Mesendoderm (in vitro differentiated cells): ENCODE measurements around the gene CD84.

Source experiments
- DNase-seq: peaks from one replicate; pipeline ENCODE4 v3.0.0; 2013
- H2AK5ac ChIP-seq: 2 replicates; pipeline ENCODE4 v1.6.1; 2013; ENCODE audit warnings: low read length, inconsistent platforms
- H2BK120ac ChIP-seq: 2 replicates; pipeline ENCODE4 v1.6.1; 2013; ENCODE audit warnings: low read depth, mild to moderate bottlenecking, low read length, moderate library complexity, mixed read lengths
- H2BK15ac ChIP-seq: replicated peaks from 2 replicates; pipeline ENCODE4 v1.6.1; 2013; ENCODE audit warnings: low read depth, mild to moderate bottlenecking, moderate library complexity
- H2BK5ac ChIP-seq: 2 replicates; pipeline ENCODE4 v1.6.1; 2013; ENCODE audit warnings: low read length, inconsistent platforms
- H3K18ac ChIP-seq: 2 replicates; pipeline ENCODE4 v1.6.1; 2013; ENCODE audit warnings: mild to moderate bottlenecking, low read length, mixed read lengths
- H3K23ac ChIP-seq: one replicate; pipeline ENCODE4 v1.6.1; 2013; ENCODE audit warnings: low read length
- H3K27ac ChIP-seq: 2 replicates; pipeline ENCODE4 v1.5.1; 2013; ENCODE audit warnings: low read depth, mild to moderate bottlenecking, inconsistent platforms, low read length, moderate library complexity
- H3K27me3 ChIP-seq: 2 replicates; pipeline ENCODE4 v1.6.1; 2013; ENCODE audit warnings: low read length, control low read depth, mild to moderate bottlenecking, inconsistent platforms; ENCODE audit not compliant: insufficient read depth, poor library complexity
- H3K36me3 ChIP-seq: 2 replicates; pipeline ENCODE4 v1.6.1; 2013; ENCODE audit warnings: low read length, inconsistent platforms; ENCODE audit not compliant: control insufficient read depth, insufficient read depth
- H3K4ac ChIP-seq: one replicate; pipeline ENCODE4 v1.6.1; 2013; ENCODE audit warnings: low read depth, mild to moderate bottlenecking, low read length, moderate library complexity
- H3K4me1 ChIP-seq: 2 replicates; pipeline ENCODE4 v1.6.1; 2013; ENCODE audit warnings: low read depth, low read length, inconsistent platforms; ENCODE audit not compliant: control insufficient read depth
- H3K4me2 ChIP-seq: 2 replicates; pipeline ENCODE4 v1.6.1; 2013; ENCODE audit warnings: low read length
- H3K4me3 ChIP-seq: 2 replicates; pipeline ENCODE4 v1.5.1; 2013; ENCODE audit warnings: mild to moderate bottlenecking, low read length
- H3K56ac ChIP-seq: one replicate; pipeline ENCODE4 v1.6.1; 2013; ENCODE audit warnings: low read length
- H3K79me1 ChIP-seq: 2 replicates; pipeline ENCODE4 v1.6.1; 2013; ENCODE audit warnings: low read length, inconsistent platforms
- H3K79me2 ChIP-seq: 2 replicates; pipeline ENCODE4 v1.6.1; 2013; ENCODE audit warnings: mild to moderate bottlenecking, low read length; ENCODE audit not compliant: control insufficient read depth, insufficient read depth
- H3K9ac ChIP-seq: 2 replicates; pipeline ENCODE4 v1.6.1; 2013; ENCODE audit warnings: low read length, inconsistent platforms
- H4K5ac ChIP-seq: one replicate; pipeline ENCODE4 v1.6.1; 2013; ENCODE audit warnings: low read length
- H4K8ac ChIP-seq: one replicate; pipeline ENCODE4 v1.6.1; 2013; ENCODE audit warnings: low read depth, mild to moderate bottlenecking, control low read depth, low read length, moderate library complexity
- WGBS: extraction: QIAGEN DNeasy Blood & Tissue Kit; methylation state at CpG from one replicate; pipeline ENCODE4 v1.1.7; 2013; ENCODE audit warnings: low lambda C conversion rate, missing lambda C conversion rate; ENCODE audit not compliant: insufficient coverage; ENCODE audit errors: extremely low coverage; 5-methylcytosine and 5-hydroxymethylcytosine counted together

CD84 gene

DNA sequence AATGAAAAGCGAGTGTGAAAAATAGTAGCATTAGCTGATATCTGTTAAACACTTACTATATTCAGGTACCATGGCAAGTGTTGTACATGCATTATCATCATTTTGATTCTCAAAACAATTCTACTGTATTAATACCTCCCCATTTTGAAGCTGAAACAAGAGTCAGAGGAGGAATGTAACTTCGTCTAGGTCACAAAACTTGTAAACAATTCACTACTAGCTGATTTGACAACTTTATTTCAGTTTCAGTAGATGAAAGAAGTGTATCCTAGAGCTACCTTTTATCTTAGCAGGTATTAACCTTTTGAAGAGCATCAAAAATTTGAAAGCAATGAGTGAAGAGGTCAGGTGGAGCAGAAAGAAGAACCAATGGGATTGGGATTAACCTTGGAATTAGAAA lies 1.6 kb downstream of the CD84 start:
- Histone ChIP-seq H3K4me3 (no peak overlapping the region), H3K79me1 (no peaks in the 10 kb centered on the region), H3K27me3 (no peaks in the 10 kb centered on the region), H3K56ac (no peak overlapping the region), H2BK120ac (no peak overlapping the region), H3K79me2 (no peaks in the 10 kb centered on the region), H3K23ac (no peak overlapping the region), H3K18ac (no peak overlapping the region), H3K4ac (no peak overlapping the region), H4K8ac (no peak overlapping the region), H2BK15ac (no peak overlapping the region), H2AK5ac (no peak overlapping the region), H4K5ac (no peak overlapping the region), H2BK5ac (no peak overlapping the region), H3K27ac (no peak overlapping the region), H3K9ac (no peak overlapping the region), H3K36me3 (no peaks in the 10 kb centered on the region), H3K4me1 (no peaks in the 10 kb centered on the region), H3K4me2 (no peak overlapping the region)
- WGBS, result no CpG with 5 or more reads among the region's 2 CpGs
- DNase-seq, result no peak

DNA sequence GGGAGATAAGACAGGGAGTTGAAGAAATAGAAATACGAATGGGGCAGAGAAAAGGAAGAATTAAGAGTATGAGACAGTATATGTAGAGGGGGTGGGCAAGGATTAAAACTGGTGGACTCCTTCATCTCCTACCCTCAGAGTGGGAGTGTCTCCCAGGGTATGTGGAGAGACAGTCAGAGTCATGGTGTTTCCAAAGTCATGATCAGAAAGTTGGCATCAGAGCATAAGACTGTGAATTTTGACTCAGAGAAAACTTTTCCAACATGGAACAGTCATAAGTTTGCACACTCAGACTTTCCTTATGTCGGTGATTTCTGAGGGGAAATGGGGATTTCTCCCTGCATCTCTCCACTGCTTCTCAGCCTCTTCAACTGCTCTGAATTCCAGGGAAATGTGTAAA lies 2.4 kb downstream of the CD84 start:
- Histone ChIP-seq H3K27me3 (no peaks in the 10 kb centered on the region), H3K4me1 (no peaks in the 10 kb centered on the region), H3K23ac (no peak overlapping the region), H3K79me1 (no peaks in the 10 kb centered on the region), H2BK5ac (no peak overlapping the region), H3K27ac (no peak overlapping the region), H4K5ac (no peak overlapping the region), H2BK120ac (no peak overlapping the region), H3K4me2 (no peak overlapping the region), H2AK5ac (no peak overlapping the region), H2BK15ac (no peak overlapping the region), H3K56ac (no peak overlapping the region), H3K4ac (no peak overlapping the region), H3K9ac (no peak overlapping the region), H4K8ac (no peak overlapping the region), H3K79me2 (no peaks in the 10 kb centered on the region), H3K4me3 (no peak overlapping the region), H3K18ac (no peak overlapping the region), H3K36me3 (no peaks in the 10 kb centered on the region)
- no peak for DNase-seq
- no CpG with 5 or more reads among the region's 2 CpGs for WGBS

DNA sequence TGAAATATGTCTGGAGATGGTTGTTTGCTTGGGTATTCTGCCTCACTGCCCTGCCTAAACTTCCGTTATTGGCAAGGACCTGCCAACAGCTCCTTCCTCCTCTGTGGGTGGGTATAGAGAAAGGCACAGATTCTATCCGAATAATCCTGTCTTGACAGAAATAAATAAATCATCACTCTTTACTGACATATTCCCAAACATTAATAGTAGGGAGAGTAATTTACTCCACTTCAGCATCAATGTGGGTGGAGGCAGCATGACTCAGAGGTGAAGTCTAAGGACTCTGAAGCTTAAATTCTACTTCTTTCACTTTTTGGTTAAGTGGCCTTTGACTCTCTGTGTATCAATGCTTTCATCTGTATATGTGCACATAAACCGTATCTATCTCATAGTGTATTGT lies 2.9 kb downstream of the CD84 start:
- no peak overlapping the region for H2AK5ac ChIP-seq
- no peaks in the 10 kb centered on the region for H3K79me1 ChIP-seq
- H3K36me3 ChIP-seq, result no peaks in the 10 kb centered on the region
- H3K4me2 ChIP-seq, result no peak overlapping the region
- no peak overlapping the region for H2BK15ac ChIP-seq
- H3K27me3 ChIP-seq, result no peaks in the 10 kb centered on the region
- no peak overlapping the region for H2BK5ac ChIP-seq
- no peak overlapping the region for H3K23ac ChIP-seq
- H3K18ac ChIP-seq, result no peak overlapping the region
- no peaks in the 10 kb centered on the region for H3K79me2 ChIP-seq
- DNase-seq, result no peak
- WGBS, result no CpG with 5 or more reads among the region's 3 CpGs
- no peak overlapping the region for H3K56ac ChIP-seq
- no peak overlapping the region for H3K4me3 ChIP-seq
- H2BK120ac ChIP-seq, result no peak overlapping the region
- H3K27ac ChIP-seq, result no peak overlapping the region
- no peak overlapping the region for H3K9ac ChIP-seq
- H4K8ac ChIP-seq, result no peak overlapping the region
- H4K5ac ChIP-seq, result no peak overlapping the region
- no peak overlapping the region for H3K4ac ChIP-seq
- H3K4me1 ChIP-seq, result no peaks in the 10 kb centered on the region

DNA sequence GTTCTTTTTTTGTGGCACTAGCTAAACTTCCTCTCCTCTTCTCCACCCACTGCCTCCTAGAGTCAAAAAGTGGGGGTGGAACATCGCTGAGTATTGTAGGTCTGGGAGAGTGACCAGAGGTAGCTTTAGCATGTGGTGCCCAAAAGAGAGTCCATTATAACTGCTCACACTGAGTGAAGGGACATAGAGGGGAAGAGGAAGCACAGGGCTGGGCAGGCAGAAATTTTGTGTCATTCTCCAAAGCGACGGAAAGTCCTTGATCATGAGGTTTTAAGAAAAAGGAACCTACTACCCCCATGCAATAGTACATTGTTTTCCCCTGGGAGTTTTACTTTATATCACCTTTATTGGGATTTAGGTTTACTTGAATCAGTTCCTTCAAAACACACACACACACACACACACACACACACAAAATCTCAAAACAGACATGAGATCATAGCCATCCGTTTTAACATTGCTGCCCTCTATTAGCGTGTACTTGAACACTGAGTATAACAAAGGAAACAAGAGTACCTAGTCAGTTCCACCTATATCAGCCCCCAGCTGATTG lies 4.1 kb downstream of the CD84 start:
- H2BK120ac ChIP-seq, result no peak overlapping the region
- H3K36me3 ChIP-seq, result no peaks in the 10 kb centered on the region
- no peaks in the 10 kb centered on the region for H3K79me1 ChIP-seq
- no peak overlapping the region for H3K27ac ChIP-seq
- H3K18ac ChIP-seq, result no peak overlapping the region
- H3K9ac ChIP-seq, result no peak overlapping the region
- H3K4me3 ChIP-seq, result no peak overlapping the region
- H2AK5ac ChIP-seq, result no peak overlapping the region
- no peak overlapping the region for H4K8ac ChIP-seq
- no peak overlapping the region for H4K5ac ChIP-seq
- H3K23ac ChIP-seq, result no peak overlapping the region
- H3K27me3 ChIP-seq, result no peaks in the 10 kb centered on the region
- no peak overlapping the region for H3K4me2 ChIP-seq
- no peak overlapping the region for H3K4ac ChIP-seq
- H3K4me1 ChIP-seq, result no peaks in the 10 kb centered on the region
- no CpG with 5 or more reads among the region's 5 CpGs for WGBS
- H3K79me2 ChIP-seq, result no peaks in the 10 kb centered on the region
- no peak overlapping the region for H2BK15ac ChIP-seq
- no peak for DNase-seq
- no peak overlapping the region for H2BK5ac ChIP-seq
- H3K56ac ChIP-seq, result no peak overlapping the region

DNA sequence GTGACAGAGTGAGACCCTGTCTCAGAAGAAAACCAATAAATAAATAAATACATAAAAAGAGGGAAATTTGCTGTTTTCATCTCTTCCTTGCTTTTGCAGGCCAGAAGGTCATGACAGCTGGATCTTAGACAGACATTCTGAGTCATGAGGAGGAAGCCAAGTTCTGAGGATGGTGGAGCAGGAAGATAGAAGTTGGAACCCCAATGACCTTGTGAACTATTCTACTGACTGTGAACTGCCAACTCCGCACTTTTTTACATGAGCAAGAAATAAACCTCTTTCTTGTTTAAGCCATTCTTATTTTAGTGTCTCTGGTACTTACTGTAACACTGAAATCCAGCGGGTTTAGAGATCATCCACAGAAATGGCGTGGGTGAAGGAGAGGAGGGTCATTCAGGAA lies 8.5 kb downstream of the CD84 start:
- H3K4me2 ChIP-seq, result no peak overlapping the region
- WGBS, result no CpG with 5 or more reads among the region's 3 CpGs
- no peak overlapping the region for H3K4me3 ChIP-seq
- no peak overlapping the region for H3K18ac ChIP-seq
- H3K36me3 ChIP-seq, result no peaks in the 10 kb centered on the region
- no peak overlapping the region for H3K23ac ChIP-seq
- no peak overlapping the region for H4K8ac ChIP-seq
- H2BK120ac ChIP-seq, result no peak overlapping the region
- H3K9ac ChIP-seq, result no peak overlapping the region
- H3K79me2 ChIP-seq, result no peaks in the 10 kb centered on the region
- no peak overlapping the region for H2BK15ac ChIP-seq
- no peak overlapping the region for H2BK5ac ChIP-seq
- H3K56ac ChIP-seq, result no peak overlapping the region
- H3K27me3 ChIP-seq, result no peaks in the 10 kb centered on the region
- DNase-seq, result no peak
- H2AK5ac ChIP-seq, result no peak overlapping the region
- H3K4me1 ChIP-seq, result peaks cover 4% of the 10 kb centered on the region
- H4K5ac ChIP-seq, result no peak overlapping the region
- H3K79me1 ChIP-seq, result no peaks in the 10 kb centered on the region
- no peak overlapping the region for H3K4ac ChIP-seq
- H3K27ac ChIP-seq, result no peak overlapping the region

DNA sequence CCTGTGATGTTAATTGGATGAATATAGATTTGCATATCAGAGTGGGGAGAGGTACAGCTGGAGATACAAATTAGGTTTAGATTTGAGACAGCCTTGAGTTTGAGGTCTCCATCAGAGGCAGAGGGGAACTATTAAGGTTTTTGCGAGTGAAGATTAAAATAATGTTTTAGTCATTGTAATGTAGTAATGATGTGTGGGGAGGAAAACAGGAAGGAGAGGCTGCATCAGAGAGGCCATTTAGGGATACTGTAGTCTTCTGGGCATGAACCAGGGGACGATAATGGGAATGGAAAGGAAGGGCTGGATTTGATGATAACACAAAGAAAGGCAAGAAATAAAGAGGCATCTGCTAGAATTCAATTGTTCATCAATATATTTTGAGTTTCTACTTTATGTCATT lies 9.5 kb downstream of the CD84 start:
- H3K4me1 ChIP-seq, result peaks cover 4% of the 10 kb centered on the region
- no peak overlapping the region for H2BK5ac ChIP-seq
- no peak overlapping the region for H4K5ac ChIP-seq
- no peak overlapping the region for H3K4me2 ChIP-seq
- H2BK120ac ChIP-seq, result no peak overlapping the region
- no peaks in the 10 kb centered on the region for H3K79me1 ChIP-seq
- no peak overlapping the region for H3K4me3 ChIP-seq
- no peaks in the 10 kb centered on the region for H3K36me3 ChIP-seq
- H3K18ac ChIP-seq, result no peak overlapping the region
- H2BK15ac ChIP-seq, result no peak overlapping the region
- no peak overlapping the region for H3K56ac ChIP-seq
- no peaks in the 10 kb centered on the region for H3K79me2 ChIP-seq
- H3K27me3 ChIP-seq, result no peaks in the 10 kb centered on the region
- H3K27ac ChIP-seq, result no peak overlapping the region
- no peak for DNase-seq
- no peak overlapping the region for H2AK5ac ChIP-seq
- H3K9ac ChIP-seq, result no peak overlapping the region
- no peak overlapping the region for H3K23ac ChIP-seq
- H4K8ac ChIP-seq, result no peak overlapping the region
- H3K4ac ChIP-seq, result no peak overlapping the region
- WGBS, result 100% methylated on average over 1 of the region's 2 CpGs
